HG03354 (cell line): ENCODE data around the gene OR2D2.
"Not testable (repeated sequence)": the region's sequence is repeated elsewhere in the genome, so short reads cannot be mapped to it uniquely, and the experiment has no call there.

Experiments
- ATAC-seq: cut with Tn5 transposase; IDR thresholded peaks from one replicate; pipeline ENCODE4 v1.9.1; 2021; ENCODE audit warnings: mild to moderate bottlenecking; ENCODE audit not compliant: unreplicated experiment, poor library complexity, severe bottlenecking

The OR2D2 gene

GRCh38 chr11:6888830-6889229 is 3.5 kb downstream of the OR2D2 start:
- ATAC-seq, result no peak

- ATAC-seq, result not testable (repeated sequence)
These were observed 4.6 kb downstream of the OR2D2 start for GRCh38 chr11:6887711-6888110.

- no peak for ATAC-seq
These were observed 9.5 kb downstream of the OR2D2 start for GRCh38 chr11:6882751-6883150.

- ATAC-seq, result no peak
These were observed 15.4 kb downstream of the OR2D2 start for GRCh38 chr11:6876914-6877313.

GRCh38 chr11:6876325-6876724 is 16.0 kb downstream of the OR2D2 start, which contains the start of gene OR10A4:
TSS of gene OR10A4 (plus strand) at chr11:6876625. CDS start at chr11:6876648, 23 bp downstream.
- ATAC-seq, result no peak

GRCh38 chr11:6875761-6876160 is 16.5 kb downstream of the OR2D2 start:
- ATAC-seq, result no peak

GRCh38 chr11:6871278-6871677 is 21.0 kb downstream of the OR2D2 start:
- no peak for ATAC-seq

GRCh38 chr11:6864438-6864837 is 27.9 kb downstream of the OR2D2 start:
- ATAC-seq, result no peak

- no peak for ATAC-seq
These were observed 29.3 kb downstream of the OR2D2 start, which contains the start of gene OR10A2 for GRCh38 chr11:6862961-6863360. TSS of gene OR10A2 (plus strand) at chr11:6863057. CDS start at chr11:6869755, 6,698 bp downstream.

GRCh38 chr11:6856871-6857270 is 35.4 kb downstream of the OR2D2 start:
- peak; percentile 68 for ATAC-seq

GRCh38 chr11:6855971-6856541 is 36.2 kb downstream of the OR2D2 start:
- ATAC-seq, result no peak

- not testable (repeated sequence) for ATAC-seq
These were observed 37.5 kb downstream of the OR2D2 start for GRCh38 chr11:6854801-6855200.

- ATAC-seq, result no peak
These were observed 41.8 kb downstream of the OR2D2 start for GRCh38 chr11:6850526-6850925.

- no peak for ATAC-seq
These were observed 46.9 kb downstream of the OR2D2 start, which contains the start of gene OR10A5 for GRCh38 chr11:6845383-6845782. TSS of gene OR10A5 (plus strand) at chr11:6845683. CDS start at chr11:6845683, 0 bp downstream.

GRCh38 chr11:6844356-6844755 is 47.9 kb downstream of the OR2D2 start:
- ATAC-seq, result no peak

- ATAC-seq, result no peak
These were observed 48.6 kb downstream of the OR2D2 start for GRCh38 chr11:6843670-6844069.

GRCh38 chr11:6841694-6842093 is 50.6 kb downstream of the OR2D2 start:
- no peak for ATAC-seq
